GM12878 (cell line): ENCODE results near the gene SARS1. TPM values are rescaled to one million over a fixed set of nuclear protein-coding genes. Genes with fewer than 3 reads are reported as not detected.

Experiments
- ATAC-seq: fragments of 200-7000 bp; cut with Tn5 transposase; 3 replicates; pipeline ENCODE4 v1.9.1; 2020; ENCODE audit warnings: mild to moderate bottlenecking, moderate library complexity
- BruUV-seq: library from RNA; stranded (reverse); fragments of 400-500 nt; replicated peaks from 2 replicates; lab custom pipeline; 2021; lab: Mats Ljungman, UMichigan
- CTCF ChIA-PET: fragments of 300-600 bp; sonication (Branson Sonifier 250); formaldehyde crosslinking; extraction: SDS; loops from one replicate; lab custom pipeline; 2021; ENCODE audit warnings: inconsistent platforms; lab: Yijun Ruan, JAX
- POLR2A ChIA-PET: fragments of 350-600 bp; formaldehyde crosslinking; extraction: SDS; loops from one replicate; lab custom pipeline; 2021; ENCODE audit warnings: inconsistent platforms; lab: Charles Lee
- RAD21 ChIA-PET: fragments of 300-600 bp; sonication (Branson Sonifier 250); formaldehyde crosslinking; loops from one replicate; lab custom pipeline; 2023; ENCODE audit warnings: antibody characterized with exemption; ENCODE audit not compliant: unreplicated experiment; lab: Charles Lee
- SMC1A ChIA-PET: fragments of 300-600 bp; sonication (Branson Sonifier 250); formaldehyde crosslinking; loops from one replicate; lab custom pipeline; 2023; ENCODE audit not compliant: unreplicated experiment, uncharacterized antibody; lab: Charles Lee
- DNase-seq: peaks from one replicate; pipeline ENCODE4 v3.0.0-alpha.2; 2011; ENCODE audit warnings: low read depth, low spot score
- FAIRE-seq: peaks from 3 replicates; lab custom pipeline; 2011; peaks lifted over from hg19 to GRCh38; lab: Jason Lieb, UNC
- H2AFZ ChIP-seq: 2 replicates; pipeline ENCODE4 v1.6.0; 2011; ENCODE audit warnings: low read depth, low read length, control low read depth; ENCODE audit not compliant: control insufficient read depth
- H3K27ac ChIP-seq: 2 replicates; pipeline ENCODE4 v1.5.1; 2011; ENCODE audit warnings: control low read depth; ENCODE audit not compliant: control insufficient read depth, insufficient read depth
- H3K27me3 ChIP-seq, 2 experiments: replicated peaks in 1 of 2; 2 replicates each; pipeline versions ENCODE4 v1.6.0 to v1.6.1; 2011; ENCODE audit warnings: low read length in 1 of 2; ENCODE audit not compliant: control insufficient read depth in 2 of 2, insufficient read depth in 2 of 2
- H3K36me3 ChIP-seq, 2 experiments: 2 replicates each; pipeline ENCODE4 v1.5.1; 2011; ENCODE audit warnings: low read length in 1 of 2; ENCODE audit not compliant: control insufficient read depth in 2 of 2, insufficient read depth in 2 of 2
- H3K4me1 ChIP-seq: 2 replicates; pipeline ENCODE4 v1.6.1; 2011; ENCODE audit warnings: mild to moderate bottlenecking, low read length, moderate library complexity, mixed read lengths; ENCODE audit not compliant: control insufficient read depth, insufficient read depth
- H3K4me2 ChIP-seq: 2 replicates; pipeline ENCODE4 v1.6.0; 2011; ENCODE audit warnings: control low read depth; ENCODE audit not compliant: control insufficient read depth, insufficient read depth
- H3K4me3 ChIP-seq: fragments of 200-600 bp; sonication (generic); 2 replicates; pipeline ENCODE4 v1.5.1; 2016
- H3K79me2 ChIP-seq: 2 replicates; pipeline ENCODE4 v1.6.0; 2011; ENCODE audit warnings: low read length; ENCODE audit not compliant: control insufficient read depth, insufficient read depth
- H3K9ac ChIP-seq: 2 replicates; pipeline ENCODE4 v1.8.0; 2011; ENCODE audit warnings: low read length, control low read depth, mixed read lengths; ENCODE audit not compliant: control insufficient read depth, insufficient read depth
- H3K9me3 ChIP-seq: replicated peaks from 3 replicates; pipeline ENCODE4 v1.5.1; 2011; ENCODE audit warnings: mild to moderate bottlenecking, low read length; ENCODE audit not compliant: control insufficient read depth, insufficient read depth
- H4K20me1 ChIP-seq: 2 replicates; pipeline ENCODE4 v1.6.0; 2011; ENCODE audit not compliant: control insufficient read depth, insufficient read depth
- EED ChIP-seq: sonication (generic); IDR thresholded peaks from 2 replicates; pipeline ENCODE4 v1.6.1; 2016; ENCODE audit warnings: antibody characterized with exemption, low read depth
- HDAC6 ChIP-seq: fragments of 200-600 bp; sonication (generic); IDR thresholded peaks from one replicate; pipeline ENCODE4 v1.8.0; 2017; ENCODE audit warnings: antibody characterized with exemption; ENCODE audit not compliant: unreplicated experiment
- NFYA ChIP-seq: IDR thresholded peaks from 2 replicates; pipeline ENCODE4 v1.6.1; 2011; ENCODE audit warnings: low read depth, mild to moderate bottlenecking, low read length, improper control_type of control experiment, borderline replicate concordance
- POLR2A ChIP-seq: IDR thresholded peaks from 2 replicates; pipeline ENCODE4 v1.6.1; 2011; ENCODE audit warnings: low read depth, mild to moderate bottlenecking, low read length
- SMAD1 ChIP-seq: fragments of 450-650 bp; IDR thresholded peaks from 2 replicates; pipeline ENCODE4 v1.6.1; 2018; ENCODE audit warnings: mild to moderate bottlenecking, low read depth; ENCODE audit not compliant: partially characterized antibody
- SREBF1 ChIP-seq: IDR thresholded peaks from 2 replicates; pipeline ENCODE4 v1.6.1; 2012; ENCODE audit warnings: mild to moderate bottlenecking, low read length
- TBL1XR1 ChIP-seq: IDR thresholded peaks from 2 replicates; pipeline ENCODE4 v1.6.1; 2012; ENCODE audit warnings: low read depth, low read length, improper control_type of control experiment
- YY1 ChIP-seq: IDR thresholded peaks from 2 replicates; pipeline ENCODE4 v1.6.1; 2011; ENCODE audit warnings: low read depth, mild to moderate bottlenecking, low read length
- ZNF207 ChIP-seq: fragments of 450-650 bp; IDR thresholded peaks from 2 replicates; pipeline ENCODE4 v1.6.1; 2014; ENCODE audit warnings: antibody characterized with exemption, mild to moderate bottlenecking, borderline replicate concordance
- ZNF384 ChIP-seq: IDR thresholded peaks from 2 replicates; pipeline ENCODE4 v1.6.1; 2012; ENCODE audit warnings: low read depth, mild to moderate bottlenecking, low read length, improper control_type of control experiment, borderline replicate concordance
- WGBS: methylation state at CpG from one replicate; pipeline ENCODE4 v1.1.6; 2016; ENCODE audit warnings: low lambda C conversion rate; ENCODE audit not compliant: insufficient replicate concordance, insufficient coverage; ENCODE audit errors: missing lambda C conversion rate; 5-methylcytosine and 5-hydroxymethylcytosine counted together
- in situ Hi-C: fragments of 300-500 bp; cut with MboI; formaldehyde crosslinking; loops from 9 replicates; pipeline ENCODE4 v1.14.3; 2018; ENCODE audit warnings: mixed read lengths
- intact Hi-C: fragments of 100-400 bp; cut with micrococcal nuclease; formaldehyde crosslinking; loops from one replicate; pipeline ENCODE4 v1.14.2; 2022; ENCODE audit not compliant: unreplicated experiment
- polyA plus RNA-seq, 11 experiments: library from polyadenylated mRNA; depleted of rRNA in 4 of 11; unstranded in 6 of 11; stranded (reverse) in 5 of 11; fragments of >200 nt; fragmentation: Nextera tagmentation in 4 of 11; fragmentation: Illumina TruSeq in 1 of 11; extraction: Ambion mirVana in 4 of 11; extraction: Trizol in 1 of 11; gene quantifications; 1 replicate in 1 of 11; 2 replicates in 10 of 11; pipeline versions ENCODE4 v1.2.1 to v1.2.3, GENCODE V29; 2011 to 2016; ENCODE audit warnings: inconsistent platforms in 2 of 11, missing spikeins in 2 of 11, low read depth in 1 of 11
- total RNA-seq, 4 experiments: library from RNA; depleted of rRNA in 3 of 4; stranded (reverse); fragments of >200 nt in 3 of 4; fragmentation: Illumina TruSeq in 1 of 4; extraction: Trizol in 1 of 4; gene quantifications; 2 replicates each; pipeline versions ENCODE4 v1.2.1 to v1.2.3, GENCODE V29; 2013 to 2021
- TF ChIP-seq, protein P1 (sequence below): IDR thresholded peaks from 2 replicates; pipeline ENCODE4 v1.6.1; 2011; ENCODE audit warnings: low read depth, low read length, improper control_type of control experiment, borderline replicate concordance
- TF ChIP-seq, protein P2 (sequence below): fragments of 450-650 bp; conservative IDR thresholded peaks from 2 replicates; pipeline ENCODE4 v1.6.1; 2017; ENCODE audit warnings: mild to moderate bottlenecking, moderate library complexity

Gene SARS1
- total and polyA plus RNA-seq, 10 of the 15 experiments (the other 5 are each of a cell fraction or from before 2014, with no cell fraction given) = 103 to 202 (median 138) TPM

DNA sequence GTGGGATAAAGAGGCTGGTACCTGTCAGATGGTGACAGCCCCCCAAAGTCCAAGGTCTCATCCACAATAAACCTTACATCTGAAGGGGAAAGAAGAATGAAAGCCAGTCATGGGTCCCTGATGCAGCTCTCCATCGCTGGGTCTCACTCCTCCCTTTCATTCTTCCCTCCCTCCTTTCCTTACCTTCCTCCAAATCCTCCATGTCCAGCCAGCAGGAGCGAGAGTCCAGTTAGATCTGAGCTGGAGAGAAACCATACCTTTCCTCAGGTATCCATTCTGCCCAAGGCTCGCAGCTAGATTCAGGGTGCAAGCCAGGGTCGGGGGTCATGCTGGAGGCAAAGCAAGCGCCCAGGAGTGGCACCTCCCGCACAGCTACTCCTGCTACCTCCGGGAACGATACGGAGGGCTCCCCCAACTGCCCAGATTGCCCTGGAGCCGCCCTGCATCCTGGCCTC is 68.8 kb downstream of the SARS1 start:
- ChIA-PET SMC1A (interaction anchor here (0.6 to 3.1 kb wide), 6 partner anchors 14 to 266 kb away, joined by 3 to 19 read pairs (median 4); partner anchors contain the start of genes GNAI3 and SORT1), POLR2A (interaction anchor here (1.3 to 1.5 kb wide), 2 partner anchors 10 to 143 kb away, joined by 3 to 5 read pairs; partner anchors contain the start of gene PSMA5), RAD21 (interaction anchor here (0.8 to 3.3 kb wide), 9 partner anchors 25 to 266 kb away, joined by 3 to 21 read pairs (median 4); partner anchors contain the start of genes GNAI3 and SORT1), CTCF (interaction anchor here (0.6 to 2.9 kb wide), 14 partner anchors 10 to 702 kb away, joined by 3 to 31 read pairs (median 4); partner anchors contain the start of genes AHCYL1, ATXN7L2 and SORT1)
- BruUV-seq = no TSS peak
- H3K4me3 ChIP-seq = peak overlapping the region; percentile 86
- H3K9me3 ChIP-seq = no peaks in the 10 kb centered on the region
- peak overlapping the region; percentile 100 for H3K4me2 ChIP-seq
- no peak for FAIRE-seq
- no peak for DNase-seq
- H4K20me1 ChIP-seq = no peaks in the 10 kb centered on the region
- H3K79me2 ChIP-seq = no peaks in the 10 kb centered on the region
- in situ Hi-C loops = no loop called here
- H2AFZ ChIP-seq = peak overlapping the region; percentile 96
- TF ChIP-seq, protein P1, sequence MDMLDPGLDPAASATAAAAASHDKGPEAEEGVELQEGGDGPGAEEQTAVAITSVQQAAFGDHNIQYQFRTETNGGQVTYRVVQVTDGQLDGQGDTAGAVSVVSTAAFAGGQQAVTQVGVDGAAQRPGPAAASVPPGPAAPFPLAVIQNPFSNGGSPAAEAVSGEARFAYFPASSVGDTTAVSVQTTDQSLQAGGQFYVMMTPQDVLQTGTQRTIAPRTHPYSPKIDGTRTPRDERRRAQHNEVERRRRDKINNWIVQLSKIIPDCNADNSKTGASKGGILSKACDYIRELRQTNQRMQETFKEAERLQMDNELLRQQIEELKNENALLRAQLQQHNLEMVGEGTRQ = no peak
- TF ChIP-seq ZNF384 (no peak), YY1 (no peak), POLR2A (no peak), TBL1XR1 (no peak), EED (no peak), HDAC6 (no peak), NFYA (no peak), SMAD1 (no peak), SREBF1 (no peak), ZNF207 (no peak)
- TF ChIP-seq, protein P2, sequence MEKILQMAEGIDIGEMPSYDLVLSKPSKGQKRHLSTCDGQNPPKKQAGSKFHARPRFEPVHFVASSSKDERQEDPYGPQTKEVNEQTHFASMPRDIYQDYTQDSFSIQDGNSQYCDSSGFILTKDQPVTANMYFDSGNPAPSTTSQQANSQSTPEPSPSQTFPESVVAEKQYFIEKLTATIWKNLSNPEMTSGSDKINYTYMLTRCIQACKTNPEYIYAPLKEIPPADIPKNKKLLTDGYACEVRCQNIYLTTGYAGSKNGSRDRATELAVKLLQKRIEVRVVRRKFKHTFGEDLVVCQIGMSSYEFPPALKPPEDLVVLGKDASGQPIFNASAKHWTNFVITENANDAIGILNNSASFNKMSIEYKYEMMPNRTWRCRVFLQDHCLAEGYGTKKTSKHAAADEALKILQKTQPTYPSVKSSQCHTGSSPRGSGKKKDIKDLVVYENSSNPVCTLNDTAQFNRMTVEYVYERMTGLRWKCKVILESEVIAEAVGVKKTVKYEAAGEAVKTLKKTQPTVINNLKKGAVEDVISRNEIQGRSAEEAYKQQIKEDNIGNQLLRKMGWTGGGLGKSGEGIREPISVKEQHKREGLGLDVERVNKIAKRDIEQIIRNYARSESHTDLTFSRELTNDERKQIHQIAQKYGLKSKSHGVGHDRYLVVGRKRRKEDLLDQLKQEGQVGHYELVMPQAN = no peak
- TF ChIP-seq, all 136 proteins: peak for 0
- ATAC-seq = no peak
- intact Hi-C loops = no loop called here
- WGBS = 10% methylated on average over 10 of the region's 10 CpGs
- no peak overlapping the region for H3K27ac ChIP-seq
- no peaks in the 10 kb centered on the region for H3K36me3 ChIP-seq
- H3K4me1 ChIP-seq = peaks cover 3% of the 10 kb centered on the region
- peak overlapping the region; percentile 66; the same call in 1 of the 2 replicates for H3K9ac ChIP-seq
- no peaks in the 10 kb centered on the region for H3K27me3 ChIP-seq
